Naive thymus-derived CD8-positive, alpha-beta T cell (primary cell): Measurements from ENCODE around the gene ADAT3. TPM values are rescaled to one million over a fixed set of nuclear protein-coding genes. Genes with fewer than 3 reads are reported as not detected.

ENCODE experiments used
- ATAC-seq, 2 donors: fragments of 150-1000 bp; cut with Tn5 transposase in 1 of 2; sonication (Bioruptor Pico), chemical (Tn5 transposase) in 1 of 2; 1 replicate in 1 of 2; 2 replicates in 1 of 2; pipeline ENCODE4 v1.10.0; 2021; ENCODE audit warnings: mild to moderate bottlenecking in 2 of 2, moderate library complexity in 2 of 2
- POLR2A ChIA-PET: fragments of 350-600 bp; sonication (Branson Sonifier 250); formaldehyde crosslinking; loops from one replicate; lab custom pipeline; 2021; ENCODE audit warnings: antibody characterized with exemption; lab: Charles Lee
- DNase-seq, 10 donors: peaks; one replicate each; pipeline versions ENCODE4 v3.0.0 to v3.0.0-alpha.2; 2020 to 2022
- H3K27ac Mint-ChIP-seq, 10 donors: one replicate each; pipeline ENCODE4 v1.8.0; 2020 to 2022; ENCODE audit warnings: mild to moderate bottlenecking in 10 of 10, mixed read lengths in 10 of 10, moderate library complexity in 4 of 10, inconsistent platforms in 1 of 10
- H3K27me3 Mint-ChIP-seq, 5 donors: one replicate each; pipeline ENCODE4 v1.8.0; 2021 to 2022; ENCODE audit warnings: mixed read lengths in 5 of 5
- H3K36me3 Mint-ChIP-seq, 3 donors: one replicate each; pipeline ENCODE4 v1.8.0; 2020 to 2022; ENCODE audit warnings: mixed read lengths in 3 of 3, mild to moderate bottlenecking in 2 of 3, inconsistent platforms in 1 of 3
- H3K4me1 Mint-ChIP-seq, 4 donors: one replicate each; pipeline ENCODE4 v1.8.0; 2021 to 2022; ENCODE audit warnings: mixed read lengths in 4 of 4
- H3K4me3 Mint-ChIP-seq, 10 donors: one replicate each; pipeline ENCODE4 v1.8.0; 2020 to 2022; ENCODE audit warnings: mild to moderate bottlenecking in 10 of 10, mixed read lengths in 10 of 10, moderate library complexity in 6 of 10, inconsistent platforms in 1 of 10
- H3K9me3 Mint-ChIP-seq, 9 donors: one replicate each; pipeline ENCODE4 v1.8.0; 2020 to 2022; ENCODE audit warnings: mixed read lengths in 9 of 9, mild to moderate bottlenecking in 3 of 9, inconsistent platforms in 1 of 9, moderate library complexity in 1 of 9
- polyA plus RNA-seq, 3 donors: library from polyadenylated mRNA; unstranded; fragments of 300-500 nt; fragmentation: Illumina TruSeq; gene quantifications; one replicate each; pipeline ENCODE4 v1.2.3, GENCODE V29; 2021
- total RNA-seq, 8 experiments: library from RNA in 2 of 8; stranded (reverse) in 2 of 8; gene quantifications; one replicate each; pipeline ENCODE4 v1.2.3 and lab custom pipeline; 2021 to 2026

Gene ADAT3
- total and polyA plus RNA-seq, 5 experiments from 2014 or later, result 1.9 to 4.5 (median 3.6) TPM

DNA sequence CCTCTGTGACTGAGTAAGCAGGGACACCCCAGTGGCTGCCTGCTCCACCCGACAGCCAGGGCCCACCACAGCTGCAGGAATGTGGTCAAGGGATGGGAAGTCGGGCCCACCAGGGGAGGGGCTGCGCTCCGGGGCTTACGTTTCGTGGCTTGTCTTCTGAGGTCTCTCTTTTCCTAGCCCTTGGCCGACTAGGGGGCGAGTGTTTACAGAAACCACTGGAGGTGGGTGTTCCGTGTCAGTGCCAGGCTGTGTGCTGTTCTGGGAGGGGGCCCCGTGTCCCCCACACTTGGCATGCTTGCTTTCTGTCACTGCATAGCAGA, 4.5 kb downstream of the ADAT3 start:
- Mint-ChIP-seq H3K27ac (peak overlapping the region in 5 of 10 donors; percentile 61 to 89 (median 75)), H3K36me3 (peaks cover 0 to 2% (median 0%) of the 10 kb centered on the region in 3 donors), H3K9me3 (no peaks in the 10 kb centered on the region), H3K4me1 (peaks cover 17 to 37% (median 29%) of the 10 kb centered on the region in 4 donors), H3K27me3 (no peaks in the 10 kb centered on the region), H3K4me3 (peak overlapping the region in 9 of 10 donors; percentile 38 to 81 (median 63))
- POLR2A ChIA-PET, result interaction anchor here (1.0 kb wide), 1 partner anchor 12 kb away, joined by 7 read pairs; no protein-coding TSS in a partner anchor
- no peak for ATAC-seq
- DNase-seq, result no peak

GRCh38 chr19:1910177-1910576, 5.0 kb downstream of the ADAT3 start:
- peaks cover 17 to 34% (median 28%) of the 10 kb centered on the region in 4 donors for H3K4me1 Mint-ChIP-seq
- no peaks in the 10 kb centered on the region for H3K9me3 Mint-ChIP-seq
- peak overlapping the region in 8 of 10 donors; percentile 24 to 75 (median 54) for H3K4me3 Mint-ChIP-seq
- peaks cover 0 to 2% (median 0%) of the 10 kb centered on the region in 3 donors for H3K36me3 Mint-ChIP-seq
- H3K27me3 Mint-ChIP-seq, result no peaks in the 10 kb centered on the region
- H3K27ac Mint-ChIP-seq, result peak overlapping the region in 7 of 10 donors; percentile 13 to 84 (median 72)
- POLR2A ChIA-PET, result interaction anchor here (1.0 kb wide), 1 partner anchor 13 kb away, joined by 7 read pairs; no protein-coding TSS in a partner anchor
- no peak for DNase-seq
- no peak for ATAC-seq

GRCh38 chr19:1911098-1911497, 5.9 kb downstream of the ADAT3 start:
- H3K4me1 Mint-ChIP-seq, result peaks cover 14 to 28% (median 25%) of the 10 kb centered on the region in 4 donors
- no peak overlapping the region for H3K4me3 Mint-ChIP-seq
- peaks cover 0 to 2% (median 0%) of the 10 kb centered on the region in 3 donors for H3K36me3 Mint-ChIP-seq
- POLR2A ChIA-PET, result interaction anchor here (0.7 to 1.0 kb wide), 2 partner anchors 16 to 123 kb away, joined by 3 read pairs; no protein-coding TSS in a partner anchor
- no peaks in the 10 kb centered on the region for H3K27me3 Mint-ChIP-seq
- DNase-seq (no peak), ATAC-seq (no peak)
- peak overlapping the region in 1 of 10 donors; percentile 32 for H3K27ac Mint-ChIP-seq
- H3K9me3 Mint-ChIP-seq, result no peaks in the 10 kb centered on the region

- no peak for ATAC-seq
- POLR2A ChIA-PET, result interaction anchor here (1.2 kb wide), 1 partner anchor 30 kb away, joined by 3 read pairs; no protein-coding TSS in a partner anchor
Measured at GRCh38 chr19:1911995-1912394, 6.8 kb downstream of the ADAT3 start.

DNA sequence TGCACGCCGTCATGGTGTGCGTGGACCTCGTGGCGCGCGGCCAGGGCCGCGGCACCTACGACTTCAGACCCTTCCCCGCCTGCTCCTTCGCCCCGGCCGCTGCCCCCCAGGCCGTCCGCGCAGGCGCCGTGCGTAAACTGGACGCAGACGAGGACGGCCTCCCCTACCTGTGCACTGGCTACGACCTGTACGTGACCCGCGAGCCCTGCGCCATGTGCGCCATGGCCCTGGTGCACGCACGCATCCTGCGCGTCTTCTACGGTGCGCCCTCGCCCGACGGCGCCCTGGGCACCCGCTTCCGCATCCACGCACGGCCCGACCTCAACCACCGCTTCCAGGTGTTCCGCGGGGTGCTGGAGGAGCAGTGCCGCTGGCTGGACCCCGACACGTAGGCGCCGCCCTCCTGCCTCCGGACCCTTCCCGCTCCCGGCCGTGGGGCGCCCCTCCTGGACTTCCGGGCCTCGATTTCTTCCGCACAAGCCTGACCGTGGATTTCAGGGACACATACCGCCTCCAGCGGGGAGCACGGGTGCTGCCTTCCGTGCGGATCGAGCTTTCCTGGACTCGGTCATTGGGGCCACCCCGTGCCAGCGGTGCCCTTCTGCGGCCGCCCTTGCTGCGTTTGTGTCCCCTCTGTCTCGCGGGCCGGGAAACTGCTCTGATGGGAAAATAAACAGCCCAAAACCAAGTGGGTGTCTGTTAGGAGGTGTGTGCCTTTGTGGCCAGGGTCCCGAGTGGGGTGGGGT, 7.7 kb downstream of the ADAT3 start:
- H3K27me3 Mint-ChIP-seq, result no peaks in the 10 kb centered on the region
- DNase-seq, result no peak
- POLR2A ChIA-PET, result interaction anchor here (1.2 kb wide), 1 partner anchor 29 kb away, joined by 3 read pairs; no protein-coding TSS in a partner anchor
- no peak for ATAC-seq
- H3K9me3 Mint-ChIP-seq, result no peaks in the 10 kb centered on the region
- H3K27ac Mint-ChIP-seq, result no peak overlapping the region
- no peak overlapping the region for H3K4me3 Mint-ChIP-seq
- peaks cover 0 to 3% (median 0%) of the 10 kb centered on the region in 3 donors for H3K36me3 Mint-ChIP-seq
- H3K4me1 Mint-ChIP-seq, result peaks cover 13 to 25% (median 22%) of the 10 kb centered on the region in 4 donors

More at GRCh38 chr19:1911995-1912394, 6.8 kb downstream of the ADAT3 start:
- DNase-seq, result no peak
- Mint-ChIP-seq H3K4me1 (peaks cover 14 to 27% (median 24%) of the 10 kb centered on the region in 4 donors), H3K4me3 (no peak overlapping the region), H3K36me3 (peaks cover 0 to 2% (median 0%) of the 10 kb centered on the region in 3 donors), H3K27ac (no peak overlapping the region), H3K9me3 (no peaks in the 10 kb centered on the region), H3K27me3 (no peaks in the 10 kb centered on the region)

DNA sequence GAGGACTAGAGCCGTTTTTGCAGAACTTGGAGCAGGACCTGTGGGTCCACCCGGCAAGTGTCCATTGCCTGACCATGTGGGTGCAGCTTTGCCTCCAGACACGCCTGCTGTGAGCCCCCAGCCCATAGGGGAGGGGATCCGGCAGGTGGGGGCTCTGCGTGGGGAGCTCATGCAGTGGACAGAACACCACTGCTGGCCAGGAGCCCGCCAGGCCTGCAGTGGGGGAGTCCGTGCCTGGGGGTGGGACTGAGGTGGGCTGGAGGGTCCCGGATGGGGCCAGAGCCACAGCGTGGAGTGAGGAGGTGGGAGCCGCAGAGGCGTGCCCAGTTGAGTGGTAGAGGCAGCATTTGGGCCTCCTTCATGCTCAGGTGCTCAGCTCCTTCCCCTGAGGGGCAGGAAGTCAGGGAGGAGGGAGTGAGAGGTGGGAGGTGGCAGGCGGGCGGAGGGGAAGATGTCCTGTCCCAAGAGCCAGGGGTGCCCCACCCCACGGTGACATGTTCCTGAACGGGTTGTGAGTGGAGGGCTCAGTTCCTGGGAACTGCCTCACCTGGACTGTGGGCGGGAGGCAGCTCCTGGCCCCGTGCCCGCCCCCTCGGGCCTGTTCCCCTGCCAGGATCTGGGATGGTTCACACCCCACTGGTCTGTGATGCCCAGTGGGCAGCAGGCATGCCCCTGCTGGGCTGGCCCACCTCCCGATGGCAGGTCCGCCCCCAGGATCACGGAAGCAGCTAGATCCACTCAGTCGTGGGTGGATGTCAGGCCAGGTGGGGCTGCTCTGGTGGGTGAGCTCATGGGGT, 8.8 kb downstream of the ADAT3 start:
- no peaks in the 10 kb centered on the region for H3K9me3 Mint-ChIP-seq
- H3K4me1 Mint-ChIP-seq, result peaks cover 9 to 20% (median 15%) of the 10 kb centered on the region in 4 donors
- ATAC-seq (no peak), DNase-seq (no peak)
- H3K4me3 Mint-ChIP-seq, result no peak overlapping the region
- H3K36me3 Mint-ChIP-seq, result peaks cover 0 to 13% (median 0%) of the 10 kb centered on the region in 3 donors
- no peak overlapping the region for H3K27ac Mint-ChIP-seq
- no peaks in the 10 kb centered on the region for H3K27me3 Mint-ChIP-seq
- POLR2A ChIA-PET, result interaction anchor here (0.7 kb wide), 1 partner anchor 18 kb away, joined by 3 read pairs; no protein-coding TSS in a partner anchor

GRCh38 chr19:1914826-1915341, 9.7 kb downstream of the ADAT3 start:
- Mint-ChIP-seq H3K4me1 (peaks cover 2 to 11% (median 6%) of the 10 kb centered on the region in 4 donors), H3K27me3 (no peaks in the 10 kb centered on the region), H3K9me3 (no peaks in the 10 kb centered on the region), H3K27ac (no peak overlapping the region), H3K4me3 (no peak overlapping the region), H3K36me3 (peaks cover 0 to 18% (median 0%) of the 10 kb centered on the region in 3 donors)
- no peak for ATAC-seq
- POLR2A ChIA-PET, result no interaction called here
- DNase-seq, result no peak

DNA sequence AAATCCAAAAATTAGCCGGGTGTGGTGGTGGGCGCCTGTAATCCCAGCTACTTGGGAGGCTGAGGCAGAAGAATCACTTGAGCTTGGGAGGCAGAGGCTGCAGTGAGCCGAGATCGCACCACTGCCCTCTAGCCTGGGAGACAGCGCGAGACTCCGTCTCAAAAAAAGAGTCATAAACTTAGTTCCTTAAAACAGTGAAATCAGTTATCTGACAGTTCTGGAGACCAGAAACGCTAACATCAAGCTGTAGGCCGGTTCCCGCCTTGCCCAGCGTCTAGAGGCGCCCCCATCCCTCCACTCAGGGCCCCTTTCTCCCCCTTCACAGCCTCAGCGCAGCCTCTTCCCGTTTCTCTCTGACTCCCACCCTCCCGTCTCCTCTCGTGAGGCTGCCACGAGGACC, 11.9 kb downstream of the ADAT3 start:
- DNase-seq (no peak), ATAC-seq (no peak)
- Mint-ChIP-seq H3K27ac (peak overlapping the region in 2 of 10 donors; percentile 24 to 75), H3K9me3 (no peaks in the 10 kb centered on the region), H3K27me3 (no peaks in the 10 kb centered on the region), H3K4me1 (peaks cover 0 to 3% (median 0%) of the 10 kb centered on the region in 4 donors), H3K4me3 (no peak overlapping the region), H3K36me3 (peaks cover 0 to 26% (median 0%) of the 10 kb centered on the region in 3 donors)
- POLR2A ChIA-PET, result interaction anchor here (0.5 kb wide), 1 partner anchor 66 kb away, joined by 5 read pairs; no protein-coding TSS in a partner anchor

DNA sequence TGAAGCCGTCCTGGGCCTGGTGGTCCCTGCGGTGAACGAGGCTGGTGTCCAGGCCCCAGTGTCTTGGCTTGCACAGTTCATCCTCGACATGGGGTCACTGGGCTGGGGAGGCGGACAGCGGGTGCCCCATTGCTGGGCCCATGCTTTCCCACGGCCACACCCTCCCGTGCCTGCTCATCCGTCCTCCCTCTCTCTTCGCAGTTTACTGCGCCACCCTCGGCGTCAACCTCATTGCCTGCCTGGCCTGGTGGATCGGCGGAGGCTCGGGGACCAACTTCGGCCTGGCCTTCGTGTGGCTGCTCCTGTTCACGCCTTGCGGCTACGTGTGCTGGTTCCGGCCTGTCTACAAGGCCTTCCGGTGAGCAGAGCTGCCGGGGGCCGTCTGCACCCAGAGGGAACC, 12.7 kb downstream of the ADAT3 start:
- H3K27me3 Mint-ChIP-seq, result no peaks in the 10 kb centered on the region
- POLR2A ChIA-PET, result no interaction called here
- no peak for ATAC-seq
- peak overlapping the region in 1 of 10 donors; percentile 40 for H3K27ac Mint-ChIP-seq
- H3K36me3 Mint-ChIP-seq, result peaks cover 0 to 25% (median 0%) of the 10 kb centered on the region in 3 donors
- no peaks in the 10 kb centered on the region for H3K9me3 Mint-ChIP-seq
- DNase-seq, result no peak
- H3K4me1 Mint-ChIP-seq, result peaks cover 0 to 3% (median 0%) of the 10 kb centered on the region in 4 donors
- H3K4me3 Mint-ChIP-seq, result no peak overlapping the region

GRCh38 chr19:1918975-1919374, 13.8 kb downstream of the ADAT3 start:
- POLR2A ChIA-PET, result no interaction called here
- H3K4me1 Mint-ChIP-seq, result no peaks in the 10 kb centered on the region
- peaks cover 0 to 27% (median 0%) of the 10 kb centered on the region in 3 donors for H3K36me3 Mint-ChIP-seq
- no peak overlapping the region for H3K4me3 Mint-ChIP-seq
- ATAC-seq, result no peak
- no peak for DNase-seq
- H3K27me3 Mint-ChIP-seq, result no peaks in the 10 kb centered on the region
- H3K9me3 Mint-ChIP-seq, result no peaks in the 10 kb centered on the region
- H3K27ac Mint-ChIP-seq, result no peak overlapping the region

- no peak for ATAC-seq
- Mint-ChIP-seq H3K9me3 (no peaks in the 10 kb centered on the region), H3K4me3 (no peak overlapping the region), H3K4me1 (no peaks in the 10 kb centered on the region), H3K27ac (no peak overlapping the region), H3K27me3 (no peaks in the 10 kb centered on the region), H3K36me3 (peaks cover 0 to 36% (median 0%) of the 10 kb centered on the region in 3 donors)
- DNase-seq, result no peak
- POLR2A ChIA-PET, result no interaction called here
Measured at GRCh38 chr19:1920644-1921043, 15.4 kb downstream of the ADAT3 start.

GRCh38 chr19:1921326-1921725, 16.1 kb downstream of the ADAT3 start:
- no peaks in the 10 kb centered on the region for H3K27me3 Mint-ChIP-seq
- H3K27ac Mint-ChIP-seq, result no peak overlapping the region
- DNase-seq, result no peak
- H3K36me3 Mint-ChIP-seq, result peaks cover 0 to 36% (median 0%) of the 10 kb centered on the region in 3 donors
- no peaks in the 10 kb centered on the region for H3K4me1 Mint-ChIP-seq
- no peaks in the 10 kb centered on the region for H3K9me3 Mint-ChIP-seq
- POLR2A ChIA-PET, result no interaction called here
- ATAC-seq, result no peak
- H3K4me3 Mint-ChIP-seq, result no peak overlapping the region
